DOHH2 (cell line): ENCODE results near the gene MYH15.

Experiments used
- CTCF ChIP-seq: fragments of 200-600 bp; sonication (generic); IDR thresholded peaks from one replicate; pipeline ENCODE4 v1.5.1; 2014; ENCODE audit warnings: antibody characterized with exemption, mild to moderate bottlenecking, low read depth, low read length; ENCODE audit not compliant: poor library complexity, severe bottlenecking
- EZH2phosphoT487 ChIP-seq: fragments of 200-600 bp; sonication (generic); IDR thresholded peaks from 2 replicates; pipeline ENCODE4 v1.6.1; 2017; ENCODE audit warnings: borderline replicate concordance, mild to moderate bottlenecking, antibody characterized with exemption, low read length, moderate library complexity, mixed read lengths

GRCh38 chr3:108437439-108437838 lies 73.0 kb downstream of the MYH15 start:
- TF ChIP-seq CTCF: no peak
- TF ChIP-seq EZH2phosphoT487: no peak
